H7 (cell line): ENCODE measurements around the gene RNF7. TPM values are rescaled to one million over a fixed set of nuclear protein-coding genes. Genes with fewer than 3 reads are reported as not detected.

ENCODE experiments used
- DNase-seq: peaks from one replicate; pipeline ENCODE4 v3.0.0; 2012
- H3K27me3 ChIP-seq: 2 replicates; pipeline ENCODE4 v1.6.0; 2011; ENCODE audit warnings: mild to moderate bottlenecking, low read length; ENCODE audit not compliant: control insufficient read depth, insufficient read depth
- H3K36me3 ChIP-seq: replicated peaks from 2 replicates; pipeline ENCODE4 v1.5.1; 2011; ENCODE audit warnings: low read length; ENCODE audit not compliant: control insufficient read depth, insufficient read depth
- H3K4me3 ChIP-seq: 2 replicates; pipeline ENCODE4 v1.5.1; 2011; ENCODE audit warnings: low read depth, mild to moderate bottlenecking, control low read depth, low read length, moderate library complexity; ENCODE audit not compliant: insufficient read depth
- total RNA-seq: library from RNA; depleted of rRNA; stranded (reverse); fragments of >200 nt; shearing (Covaris generic); gene quantifications from 2 replicates; pipeline ENCODE4 v1.2.3, GENCODE V29; 2014

RNF7 gene
- total RNA-seq, 1 experiment from 2014 or later, result 72.9 TPM

- H3K4me3 ChIP-seq, result no peak overlapping the region
- no peak for DNase-seq
- no peaks in the 10 kb centered on the region for H3K27me3 ChIP-seq
- no peaks in the 10 kb centered on the region for H3K36me3 ChIP-seq
Observed at GRCh38 chr3:141722648-141723047, 15.4 kb upstream of the RNF7 start.

- Histone ChIP-seq H3K4me3 (no peak overlapping the region), H3K36me3 (no peaks in the 10 kb centered on the region), H3K27me3 (no peaks in the 10 kb centered on the region)
- no peak for DNase-seq
Observed at GRCh38 chr3:141723255-141723654, 14.8 kb upstream of the RNF7 start.

- DNase-seq, result no peak
- Histone ChIP-seq H3K27me3 (no peaks in the 10 kb centered on the region), H3K4me3 (no peak overlapping the region), H3K36me3 (no peaks in the 10 kb centered on the region)
Observed at GRCh38 chr3:141724186-141724585, 13.9 kb upstream of the RNF7 start.

- Histone ChIP-seq H3K4me3 (no peak overlapping the region), H3K36me3 (no peaks in the 10 kb centered on the region), H3K27me3 (no peaks in the 10 kb centered on the region)
- DNase-seq, result no peak
Observed at GRCh38 chr3:141725036-141725435, 13.1 kb upstream of the RNF7 start.

- H3K27me3 ChIP-seq, result no peaks in the 10 kb centered on the region
- H3K4me3 ChIP-seq, result no peak overlapping the region
- no peaks in the 10 kb centered on the region for H3K36me3 ChIP-seq
- DNase-seq, result no peak
Observed at GRCh38 chr3:141726483-141726882, 11.6 kb upstream of the RNF7 start.

- Histone ChIP-seq H3K27me3 (no peaks in the 10 kb centered on the region), H3K4me3 (no peak overlapping the region), H3K36me3 (no peaks in the 10 kb centered on the region)
- DNase-seq, result no peak
Observed at GRCh38 chr3:141728355-141728892, 9.7 kb upstream of the RNF7 start.

- H3K4me3 ChIP-seq, result no peak overlapping the region
- DNase-seq, result no peak
- H3K27me3 ChIP-seq, result no peaks in the 10 kb centered on the region
- no peaks in the 10 kb centered on the region for H3K36me3 ChIP-seq
Observed at GRCh38 chr3:141729240-141729639, 8.9 kb upstream of the RNF7 start.

DNA sequence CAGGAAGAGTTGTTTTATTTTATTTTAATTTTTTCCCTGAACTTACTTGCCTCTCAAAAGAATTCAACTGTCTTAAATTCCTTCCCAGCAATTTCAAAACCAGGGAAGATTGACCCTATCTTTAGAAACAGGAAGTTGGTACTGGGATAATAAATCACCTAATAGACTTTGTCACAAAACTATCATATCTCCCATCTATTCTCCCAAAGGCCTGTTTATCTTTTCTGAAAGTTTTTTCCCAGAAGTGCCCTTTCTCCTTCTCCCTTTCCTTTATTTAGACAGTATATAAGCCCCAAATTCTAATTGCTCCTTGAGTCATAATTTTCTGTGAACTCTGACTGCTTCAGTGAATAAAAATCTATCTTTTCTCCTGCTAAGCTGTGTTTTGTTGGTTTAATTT, 2.9 kb upstream of the RNF7 start:
- no peaks in the 10 kb centered on the region for H3K36me3 ChIP-seq
- no peak for DNase-seq
- H3K27me3 ChIP-seq, result no peaks in the 10 kb centered on the region
- H3K4me3 ChIP-seq, result no peak overlapping the region

DNA sequence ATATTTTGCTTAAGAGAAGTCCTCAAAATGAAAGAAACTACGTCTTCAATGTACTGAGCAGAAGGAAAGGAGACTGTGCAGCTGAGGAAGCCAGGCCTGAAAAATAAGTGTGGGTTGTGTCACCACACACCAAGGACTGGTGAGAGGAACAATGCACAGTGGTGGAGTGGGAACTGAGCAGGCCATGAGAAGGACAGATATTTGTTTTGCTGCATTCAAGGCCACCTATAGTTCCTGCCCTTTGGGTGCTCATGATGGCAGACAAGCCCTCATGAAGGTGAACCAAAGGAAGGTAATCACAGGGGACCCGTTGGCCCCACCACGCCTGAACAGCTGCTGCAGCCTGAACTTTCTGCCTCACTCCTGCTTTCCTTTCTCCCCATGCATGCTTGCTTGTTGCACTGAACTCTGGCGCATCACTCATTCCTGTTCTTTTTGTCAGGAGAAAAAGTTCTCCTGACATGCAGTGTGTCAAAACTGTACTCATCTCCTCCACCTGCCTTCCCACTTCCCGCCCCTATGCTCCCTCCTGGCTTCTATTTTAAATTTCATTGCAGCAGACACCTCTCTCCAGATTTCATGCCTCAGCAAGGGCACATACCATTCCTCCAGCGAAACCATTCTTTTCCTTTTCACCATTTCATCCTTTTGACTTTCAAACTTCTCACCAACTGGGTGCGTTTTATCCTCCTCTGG, 2.2 kb upstream of the RNF7 start:
- Histone ChIP-seq H3K4me3 (no peak overlapping the region), H3K27me3 (no peaks in the 10 kb centered on the region), H3K36me3 (no peaks in the 10 kb centered on the region)
- no peak for DNase-seq

DNA sequence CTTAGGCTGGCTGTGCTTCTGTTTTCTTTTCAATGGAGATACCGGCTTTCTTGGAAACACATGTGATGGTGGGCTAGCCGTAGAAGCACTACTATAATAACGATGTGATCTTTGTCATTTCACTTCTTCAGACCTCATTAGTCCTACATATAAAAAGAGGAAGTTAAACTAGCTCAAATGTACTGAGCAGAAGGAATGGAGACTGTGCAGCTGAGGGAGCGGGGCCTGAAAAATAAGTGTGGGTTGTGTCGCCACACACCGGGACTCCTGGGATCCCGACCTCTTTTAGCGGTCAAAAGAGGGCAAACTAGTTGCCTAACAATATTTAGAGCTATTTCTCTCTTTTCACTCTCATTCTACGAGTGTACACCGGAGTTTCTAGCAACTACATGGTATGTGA, 1.0 kb upstream of the RNF7 start:
- no peaks in the 10 kb centered on the region for H3K36me3 ChIP-seq
- DNase-seq, result no peak
- no peaks in the 10 kb centered on the region for H3K27me3 ChIP-seq
- H3K4me3 ChIP-seq, result no peak overlapping the region

DNA sequence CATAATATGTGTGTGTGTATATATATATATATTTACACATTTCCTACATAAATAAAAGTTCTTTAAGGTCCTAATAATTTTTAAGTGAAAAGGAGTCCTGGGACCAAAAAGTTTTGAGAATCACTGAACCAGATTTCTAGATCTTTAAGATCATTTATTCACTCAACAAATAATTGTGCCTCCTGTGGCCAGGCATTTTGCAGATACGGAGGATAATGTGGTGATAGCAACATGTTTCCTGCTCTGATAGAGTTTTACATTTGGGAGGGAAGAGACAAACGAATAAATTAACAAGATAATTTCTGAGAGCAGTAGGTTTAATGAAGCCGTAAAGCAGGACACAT, 448 bp upstream of the RNF7 start:
- peak overlapping the region; percentile 18 for H3K4me3 ChIP-seq
- DNase-seq, result no peak
- no peaks in the 10 kb centered on the region for H3K27me3 ChIP-seq
- peaks cover 2% of the 10 kb centered on the region for H3K36me3 ChIP-seq

DNA sequence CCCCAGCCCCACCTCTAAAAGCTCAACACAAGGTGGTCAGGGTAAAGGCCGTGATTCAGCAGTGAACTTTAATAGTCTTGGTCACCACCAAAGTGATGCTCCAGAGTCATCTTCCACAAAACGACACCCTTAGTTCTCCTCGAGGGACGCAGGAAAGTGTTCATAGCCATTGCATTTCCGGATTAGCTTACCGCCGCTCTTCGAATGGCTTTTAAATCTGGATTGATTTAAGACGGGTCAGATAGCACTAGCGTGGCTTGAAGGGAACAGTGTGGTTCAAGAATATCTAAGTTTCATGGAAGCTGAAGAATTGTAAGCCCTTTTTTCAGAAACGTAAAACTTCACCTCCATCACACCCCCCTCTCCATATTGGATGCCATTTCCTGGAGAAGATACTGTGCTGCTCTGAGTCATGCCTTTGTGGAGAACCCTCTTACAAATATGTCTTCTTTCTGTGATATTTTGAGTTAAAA, 829 bp downstream of the RNF7 start:
- peak; percentile 23 for DNase-seq
- peak overlapping the region; percentile 95 for H3K4me3 ChIP-seq
- no peaks in the 10 kb centered on the region for H3K27me3 ChIP-seq
- peaks cover 4% of the 10 kb centered on the region for H3K36me3 ChIP-seq

DNA sequence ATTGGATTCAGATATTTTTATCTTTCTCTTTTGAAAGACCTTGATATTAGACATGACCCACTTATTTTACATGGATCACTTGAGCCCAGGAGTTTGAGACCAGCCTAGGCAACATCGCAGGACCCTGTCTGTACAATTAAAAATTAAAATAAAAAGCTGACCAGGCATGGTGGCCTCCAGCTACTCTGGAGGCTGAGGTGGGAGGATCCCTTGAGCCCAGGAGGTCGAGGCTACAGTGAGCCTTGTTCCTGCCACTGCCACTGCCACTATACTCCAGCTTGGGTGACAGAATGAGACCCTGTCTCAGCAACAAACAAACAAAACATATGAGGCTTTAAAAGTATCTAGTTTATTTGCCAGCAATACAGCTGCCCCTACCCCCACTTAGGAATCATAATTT, 1.6 kb downstream of the RNF7 start:
- no peaks in the 10 kb centered on the region for H3K27me3 ChIP-seq
- peaks cover 10% of the 10 kb centered on the region for H3K36me3 ChIP-seq
- no peak for DNase-seq
- peak overlapping the region; percentile 95; the same call in 1 of the 2 replicates for H3K4me3 ChIP-seq

GRCh38 chr3:141740349-141740748, 2.3 kb downstream of the RNF7 start:
- no peak overlapping the region for H3K4me3 ChIP-seq
- H3K36me3 ChIP-seq, result peaks cover 14% of the 10 kb centered on the region
- no peak for DNase-seq
- no peaks in the 10 kb centered on the region for H3K27me3 ChIP-seq

- Histone ChIP-seq H3K4me3 (no peak overlapping the region), H3K36me3 (peaks cover 22% of the 10 kb centered on the region), H3K27me3 (no peaks in the 10 kb centered on the region)
- DNase-seq, result no peak
Observed at GRCh38 chr3:141743305-141743704, 5.2 kb downstream of the RNF7 start.

DNA sequence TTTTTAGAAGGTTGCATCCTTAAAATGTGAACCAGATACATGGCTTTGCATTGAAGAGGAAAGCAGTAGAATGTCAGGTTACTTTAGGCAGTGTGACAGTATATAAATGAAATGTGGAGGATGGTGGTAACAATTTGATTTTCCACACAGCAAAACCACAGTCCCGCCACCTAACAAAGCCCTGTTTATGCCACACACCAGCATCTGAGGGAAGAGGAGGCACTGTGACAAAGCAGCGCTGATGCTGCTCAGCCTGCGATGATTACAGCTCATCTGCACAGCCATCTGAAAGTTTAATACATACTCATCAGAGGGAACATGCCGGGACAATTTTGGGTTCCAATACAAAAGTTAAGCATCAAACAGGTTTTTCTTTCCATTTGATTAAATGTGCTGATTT, 8.9 kb downstream of the RNF7 start:
- DNase-seq, result no peak
- Histone ChIP-seq H3K27me3 (no peaks in the 10 kb centered on the region), H3K36me3 (peaks cover 22% of the 10 kb centered on the region), H3K4me3 (no peak overlapping the region)
